ENCODE results near the gene SLC16A7. TPM values are rescaled to one million over a fixed set of nuclear protein-coding genes. Genes with fewer than 3 reads are reported as not detected.

The SLC16A7 gene
- total RNA-seq, 3 donors from 2014 or later: 37.1 to 46.9 (median 43.9) TPM

GRCh38 chr12:59636945-59637691 lies 41.3 kb downstream of the SLC16A7 start:
- DNase-seq (no peak), ATAC-seq (peak in 1 of 2 donors; percentile 59)
- Mint-ChIP-seq H3K27me3 (ENCODE audit: low read depth) (no peaks in the 10 kb centered on the region), H3K9me3 (no peaks in the 10 kb centered on the region), H3K4me3 (no peak overlapping the region), H3K36me3 (ENCODE audit: insufficient read depth) (peaks cover 12% of the 10 kb centered on the region), H3K4me1 (ENCODE audit: low read depth) (peaks cover 44% of the 10 kb centered on the region)

- Mint-ChIP-seq H3K4me1 (ENCODE audit: low read depth) (peaks cover 42% of the 10 kb centered on the region), H3K4me3 (no peak overlapping the region), H3K36me3 (ENCODE audit: insufficient read depth) (peaks cover 16% of the 10 kb centered on the region), H3K9me3 (no peaks in the 10 kb centered on the region), H3K27me3 (ENCODE audit: low read depth) (no peaks in the 10 kb centered on the region)
- no peak for DNase-seq
- no peak for ATAC-seq
Measured at GRCh38 chr12:59637692-59638070, 41.9 kb downstream of the SLC16A7 start.

- no peak for ATAC-seq
- H3K36me3 Mint-ChIP-seq (ENCODE audit: insufficient read depth): peaks cover 53% of the 10 kb centered on the region
Measured at GRCh38 chr12:59643550-59643949, 47.7 kb downstream of the SLC16A7 start.

GRCh38 chr12:59645242-59645641 lies 49.4 kb downstream of the SLC16A7 start:
- Mint-ChIP-seq H3K4me1 (ENCODE audit: low read depth) (peaks cover 27% of the 10 kb centered on the region), H3K36me3 (ENCODE audit: insufficient read depth) (peaks cover 56% of the 10 kb centered on the region), H3K4me3 (no peak overlapping the region), H3K27me3 (ENCODE audit: low read depth) (no peaks in the 10 kb centered on the region), H3K9me3 (peaks cover 14% of the 10 kb centered on the region)
- DNase-seq (no peak), ATAC-seq (no peak)

More at GRCh38 chr12:59643550-59643949, 47.7 kb downstream of the SLC16A7 start:
- Mint-ChIP-seq H3K4me1 (ENCODE audit: low read depth) (peaks cover 20% of the 10 kb centered on the region), H3K4me3 (no peak overlapping the region), H3K27me3 (ENCODE audit: low read depth) (no peaks in the 10 kb centered on the region), H3K9me3 (peaks cover 14% of the 10 kb centered on the region)
- no peak for DNase-seq

- H3K4me3 Mint-ChIP-seq: no peak overlapping the region
- DNase-seq (no peak), ATAC-seq (no peak)
- peaks cover 57% of the 10 kb centered on the region for H3K36me3 Mint-ChIP-seq (ENCODE audit: insufficient read depth)
- peaks cover 38% of the 10 kb centered on the region for H3K4me1 Mint-ChIP-seq (ENCODE audit: low read depth)
- H3K9me3 Mint-ChIP-seq: peaks cover 14% of the 10 kb centered on the region
- no peaks in the 10 kb centered on the region for H3K27me3 Mint-ChIP-seq (ENCODE audit: low read depth)
Measured at GRCh38 chr12:59646636-59647035, 50.8 kb downstream of the SLC16A7 start.

- no peak for ATAC-seq
- Mint-ChIP-seq H3K27me3 (ENCODE audit: low read depth) (no peaks in the 10 kb centered on the region), H3K4me1 (ENCODE audit: low read depth) (peaks cover 38% of the 10 kb centered on the region), H3K36me3 (ENCODE audit: insufficient read depth) (peaks cover 40% of the 10 kb centered on the region), H3K9me3 (peaks cover 14% of the 10 kb centered on the region), H3K4me3 (no peak overlapping the region)
- no peak for DNase-seq
Measured at GRCh38 chr12:59649203-59649602, 53.4 kb downstream of the SLC16A7 start.

GRCh38 chr12:59650588-59651228 lies 54.9 kb downstream of the SLC16A7 start:
- Mint-ChIP-seq H3K36me3 (ENCODE audit: insufficient read depth) (peaks cover 34% of the 10 kb centered on the region), H3K9me3 (peaks cover 2% of the 10 kb centered on the region), H3K4me1 (ENCODE audit: low read depth) (peaks cover 34% of the 10 kb centered on the region), H3K4me3 (no peak overlapping the region), H3K27me3 (ENCODE audit: low read depth) (no peaks in the 10 kb centered on the region)
- no peak for DNase-seq
- no peak for ATAC-seq

GRCh38 chr12:59651229-59651920 lies 55.5 kb downstream of the SLC16A7 start:
- H3K4me1 Mint-ChIP-seq (ENCODE audit: low read depth): peaks cover 34% of the 10 kb centered on the region
- no peaks in the 10 kb centered on the region for H3K9me3 Mint-ChIP-seq
- peaks cover 33% of the 10 kb centered on the region for H3K36me3 Mint-ChIP-seq (ENCODE audit: insufficient read depth)

GRCh38 chr12:59652130-59652529 lies 56.3 kb downstream of the SLC16A7 start:
- H3K9me3 Mint-ChIP-seq: no peaks in the 10 kb centered on the region
- H3K4me3 Mint-ChIP-seq: no peak overlapping the region
- H3K4me1 Mint-ChIP-seq (ENCODE audit: low read depth): peaks cover 32% of the 10 kb centered on the region
- ATAC-seq (no peak), DNase-seq (no peak)
- H3K36me3 Mint-ChIP-seq (ENCODE audit: insufficient read depth): peaks cover 30% of the 10 kb centered on the region
- H3K27me3 Mint-ChIP-seq (ENCODE audit: low read depth): no peaks in the 10 kb centered on the region

More at GRCh38 chr12:59651229-59651920, 55.5 kb downstream of the SLC16A7 start:
- no peak overlapping the region for H3K4me3 Mint-ChIP-seq
- no peak for DNase-seq
- H3K27me3 Mint-ChIP-seq (ENCODE audit: low read depth): no peaks in the 10 kb centered on the region
- ATAC-seq: no peak

- H3K4me3 Mint-ChIP-seq: no peak overlapping the region
- ATAC-seq: no peak
- no peaks in the 10 kb centered on the region for H3K27me3 Mint-ChIP-seq (ENCODE audit: low read depth)
- no peaks in the 10 kb centered on the region for H3K9me3 Mint-ChIP-seq
- peaks cover 27% of the 10 kb centered on the region for H3K4me1 Mint-ChIP-seq (ENCODE audit: low read depth)
- peaks cover 16% of the 10 kb centered on the region for H3K36me3 Mint-ChIP-seq (ENCODE audit: insufficient read depth)
- no peak for DNase-seq
Measured at GRCh38 chr12:59654061-59654460, 58.2 kb downstream of the SLC16A7 start.

GRCh38 chr12:59657266-59657665 lies 61.4 kb downstream of the SLC16A7 start:
- no peak overlapping the region for H3K4me3 Mint-ChIP-seq
- no peaks in the 10 kb centered on the region for H3K9me3 Mint-ChIP-seq
- H3K27me3 Mint-ChIP-seq (ENCODE audit: low read depth): no peaks in the 10 kb centered on the region
- DNase-seq (no peak), ATAC-seq (no peak)
- H3K4me1 Mint-ChIP-seq (ENCODE audit: low read depth): peaks cover 22% of the 10 kb centered on the region
- peaks cover 16% of the 10 kb centered on the region for H3K36me3 Mint-ChIP-seq (ENCODE audit: insufficient read depth)

GRCh38 chr12:59657711-59658110 lies 61.9 kb downstream of the SLC16A7 start:
- Mint-ChIP-seq H3K36me3 (ENCODE audit: insufficient read depth) (peaks cover 18% of the 10 kb centered on the region), H3K4me1 (ENCODE audit: low read depth) (peaks cover 24% of the 10 kb centered on the region), H3K9me3 (no peaks in the 10 kb centered on the region), H3K27me3 (ENCODE audit: low read depth) (no peaks in the 10 kb centered on the region), H3K4me3 (no peak overlapping the region)
- DNase-seq (no peak), ATAC-seq (no peak)

GRCh38 chr12:59660148-59660547 lies 64.3 kb downstream of the SLC16A7 start:
- Mint-ChIP-seq H3K4me3 (no peak overlapping the region), H3K27me3 (ENCODE audit: low read depth) (no peaks in the 10 kb centered on the region), H3K36me3 (ENCODE audit: insufficient read depth) (peaks cover 26% of the 10 kb centered on the region), H3K9me3 (no peaks in the 10 kb centered on the region), H3K4me1 (ENCODE audit: low read depth) (peaks cover 24% of the 10 kb centered on the region)
- no peak for ATAC-seq
- DNase-seq: no peak

- no peak for DNase-seq
- ATAC-seq: no peak
- Mint-ChIP-seq H3K36me3 (ENCODE audit: insufficient read depth) (peaks cover 24% of the 10 kb centered on the region), H3K4me1 (ENCODE audit: low read depth) (peaks cover 24% of the 10 kb centered on the region), H3K27me3 (ENCODE audit: low read depth) (no peaks in the 10 kb centered on the region), H3K9me3 (peaks cover 4% of the 10 kb centered on the region), H3K4me3 (no peak overlapping the region)
Measured at GRCh38 chr12:59660921-59661597, 65.2 kb downstream of the SLC16A7 start.
